ENCODE measurements around the gene RAD51B.

- no peak for TF ChIP-seq CTCF (IDR thresholded peaks at IDR 0.05)
- TF ChIP-seq POLR2AphosphoS5 (IDR thresholded peaks at IDR 0.05) = no peak
- TF ChIP-seq POLR2A (IDR thresholded peaks at IDR 0.05) = no peak
- no peak for TF ChIP-seq EP300 (IDR thresholded peaks at IDR 0.05)
Observed at GRCh38 chr14:68519671-68520187, 700.1 kb downstream of the RAD51B start.

Data from upper lobe of left lung (tissue), 4 donors.